Skin of body (tissue), 2 donors: ENCODE data around the gene HACD4. TPM values are rescaled to one million over a fixed set of nuclear protein-coding genes. Genes with fewer than 3 reads are reported as not detected.

Source experiments
- DNase-seq: peaks from one replicate; lab custom pipeline; 2025; lab: John Stamatoyannopoulos, UW
- total RNA-seq: library from RNA; depleted of rRNA; stranded (reverse); fragments of >200 nt; gene quantifications from one replicate; pipeline ENCODE4 v1.2.3, GENCODE V29; 2014

HACD4 gene, protein sequence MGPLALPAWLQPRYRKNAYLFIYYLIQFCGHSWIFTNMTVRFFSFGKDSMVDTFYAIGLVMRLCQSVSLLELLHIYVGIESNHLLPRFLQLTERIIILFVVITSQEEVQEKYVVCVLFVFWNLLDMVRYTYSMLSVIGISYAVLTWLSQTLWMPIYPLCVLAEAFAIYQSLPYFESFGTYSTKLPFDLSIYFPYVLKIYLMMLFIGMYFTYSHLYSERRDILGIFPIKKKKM
- 4.7 TPM for total RNA-seq

- no peak for DNase-seq
Measured at GRCh38 chr9:21031091-21031807, at the start of gene HACD4. Gene HACD4, minus strand, starts transcription at chr9:21031640. Its CDS starts 50 bp downstream, at chr9:21031590.

GRCh38 chr9:21080793-21081192 is 49.4 kb upstream of the HACD4 start:
- DNase-seq = no peak

DNA sequence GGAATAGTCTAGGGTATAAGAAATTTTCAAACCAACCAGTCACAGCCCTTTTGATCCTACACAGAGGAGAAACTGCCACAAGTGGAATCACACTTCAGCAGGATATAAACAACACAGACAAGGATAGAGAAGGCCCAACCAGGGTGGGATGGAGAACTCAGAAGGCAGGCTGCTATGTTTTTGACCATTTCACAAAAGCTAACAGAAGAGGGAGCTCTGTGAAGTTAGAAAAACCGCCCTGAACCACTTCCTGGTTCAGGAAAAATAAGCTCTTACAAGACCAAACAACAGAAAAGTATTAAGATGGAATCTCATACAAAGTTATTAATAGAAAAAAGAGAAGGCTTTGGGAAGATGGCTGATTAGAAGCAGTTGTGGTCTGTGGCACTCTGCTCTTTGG is 47.3 kb upstream of the HACD4 start:
- no peak for DNase-seq

- DNase-seq = no peak
Measured at GRCh38 chr9:21077781-21078180, 46.3 kb upstream of the HACD4 start, which contains the start of gene IFNB1. Gene IFNB1, minus strand, starts transcription at chr9:21077942. Its CDS starts 73 bp downstream, at chr9:21077869.

DNA sequence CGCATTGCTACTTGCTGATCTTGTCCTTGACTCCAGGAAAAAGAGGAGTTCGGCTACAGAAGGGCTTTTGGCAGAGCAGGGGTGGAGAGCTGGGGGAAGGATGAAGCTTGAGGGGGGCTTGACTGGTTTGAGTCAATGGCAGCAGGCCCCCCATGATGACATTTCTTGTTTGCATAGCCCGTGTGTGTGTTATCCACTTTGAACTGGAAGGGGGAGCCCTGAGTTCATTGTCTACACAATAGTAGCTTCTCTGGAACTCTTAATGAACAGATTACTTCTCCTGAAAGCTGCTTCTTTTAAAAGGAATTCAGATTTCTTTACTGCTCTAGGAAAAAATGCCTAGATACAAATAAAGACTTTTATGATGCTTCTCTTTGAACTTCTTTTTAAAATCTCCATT is 44.0 kb upstream of the HACD4 start:
- DNase-seq = no peak

GRCh38 chr9:21070906-21071305 is 39.5 kb upstream of the HACD4 start:
- no peak for DNase-seq

- DNase-seq = peak; percentile 85
Measured at GRCh38 chr9:21070171-21070571, 38.7 kb upstream of the HACD4 start.

GRCh38 chr9:21060919-21061561 is 29.6 kb upstream of the HACD4 start:
- peak; percentile 60 for DNase-seq

GRCh38 chr9:21056931-21057330 is 25.5 kb upstream of the HACD4 start:
- no peak for DNase-seq

DNA sequence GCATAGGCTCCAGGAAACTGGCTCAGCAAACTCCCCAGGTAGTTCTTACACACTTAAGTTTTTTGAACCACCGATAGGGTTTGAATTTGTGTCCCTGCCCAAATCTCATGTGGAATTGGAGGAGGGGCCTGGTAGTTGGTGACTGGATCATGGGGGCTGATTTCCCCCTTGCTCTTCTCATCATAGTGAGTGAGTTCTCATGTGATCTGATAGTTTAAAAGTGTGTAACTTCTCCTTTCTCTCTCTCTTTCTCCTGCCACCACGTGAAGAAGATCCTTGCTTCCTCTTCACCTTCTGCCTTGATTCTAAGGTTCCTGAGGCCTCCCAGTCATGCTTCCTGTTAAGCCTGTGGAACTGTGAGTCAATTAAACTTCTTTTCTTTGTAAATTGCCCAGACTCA is 22.4 kb upstream of the HACD4 start:
- DNase-seq = no peak

DNA sequence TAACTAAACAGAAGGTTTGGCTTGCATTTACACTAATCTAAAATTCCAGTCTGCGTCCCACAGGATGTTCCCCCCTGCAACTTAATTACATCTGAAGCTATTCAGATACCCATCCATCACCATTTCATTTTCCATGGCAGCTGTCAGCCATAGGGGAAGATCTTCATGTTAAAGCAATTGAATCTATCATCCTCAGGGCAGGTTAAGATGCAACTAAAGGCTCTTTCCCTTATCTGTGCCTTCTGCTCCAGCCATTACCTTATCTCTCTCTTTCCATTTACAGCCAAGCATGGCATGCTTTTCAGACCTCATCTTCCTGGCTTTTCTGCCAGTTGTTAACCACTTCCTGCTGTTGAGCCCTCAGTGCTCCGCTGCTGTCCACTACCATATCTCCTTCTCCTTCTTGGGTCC is 15.8 kb upstream of the HACD4 start:
- DNase-seq = no peak

DNA sequence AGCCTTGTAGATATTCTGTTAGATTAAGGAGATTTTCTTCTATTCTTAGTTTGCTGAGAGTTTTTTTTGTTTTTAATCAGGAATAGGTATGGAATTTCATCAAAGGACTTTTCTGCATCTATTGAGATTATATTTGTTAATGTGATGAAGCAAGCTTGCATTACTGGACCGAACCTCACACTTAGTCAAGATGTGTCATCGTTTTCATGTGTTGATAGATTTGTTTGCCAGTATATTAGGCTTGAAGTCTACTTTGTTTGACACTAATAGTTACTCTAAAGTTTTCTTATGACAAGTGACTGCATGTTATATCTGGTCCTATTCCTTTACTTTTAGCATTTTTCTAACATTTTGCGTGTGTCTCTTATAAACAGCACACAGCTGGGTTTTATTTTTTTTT is 12.4 kb upstream of the HACD4 start:
- no peak for DNase-seq

- DNase-seq = no peak
Measured at GRCh38 chr9:21042466-21042865, 11.0 kb upstream of the HACD4 start.

DNA sequence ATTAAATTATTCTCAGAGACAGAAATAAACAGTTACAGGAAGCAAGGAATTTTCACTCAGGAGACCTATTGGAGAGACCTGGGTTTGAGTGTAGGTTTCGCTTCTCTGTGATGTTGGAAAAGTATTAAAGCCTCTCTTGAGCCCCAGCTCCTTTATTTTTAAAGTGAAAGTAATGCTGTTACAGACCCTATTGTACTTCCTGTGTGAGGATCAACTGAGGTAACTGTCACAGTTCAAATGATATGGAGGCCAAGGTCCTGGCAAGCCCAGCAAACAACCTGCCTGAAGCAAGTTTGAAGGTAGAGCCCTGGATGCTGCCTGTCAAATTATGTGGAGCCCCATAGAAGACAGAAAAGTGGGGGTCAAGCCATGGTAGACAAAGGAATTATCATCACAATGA is 7.9 kb upstream of the HACD4 start:
- DNase-seq = no peak

- DNase-seq = no peak
Measured at GRCh38 chr9:21037278-21037677, 5.8 kb upstream of the HACD4 start.

DNA sequence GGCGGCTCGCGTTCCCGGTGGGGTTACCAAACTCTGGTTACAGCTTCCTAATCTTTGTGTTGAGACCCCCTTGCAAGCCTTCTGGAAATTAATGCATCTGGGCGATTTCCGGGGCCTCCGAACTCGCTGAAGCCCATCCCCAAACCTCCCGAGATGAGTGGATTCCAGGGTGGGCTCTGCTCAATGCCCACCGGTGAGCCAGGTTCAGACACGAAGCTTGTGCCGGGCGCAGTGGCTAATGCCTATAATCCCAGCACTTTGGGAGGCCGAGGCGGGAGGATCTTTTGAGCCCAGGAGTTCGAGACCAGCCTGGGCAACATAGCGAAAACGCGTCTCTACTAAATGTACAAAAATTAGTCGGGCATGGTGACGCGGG is 356 bp upstream of the HACD4 start:
- no peak for DNase-seq

DNA sequence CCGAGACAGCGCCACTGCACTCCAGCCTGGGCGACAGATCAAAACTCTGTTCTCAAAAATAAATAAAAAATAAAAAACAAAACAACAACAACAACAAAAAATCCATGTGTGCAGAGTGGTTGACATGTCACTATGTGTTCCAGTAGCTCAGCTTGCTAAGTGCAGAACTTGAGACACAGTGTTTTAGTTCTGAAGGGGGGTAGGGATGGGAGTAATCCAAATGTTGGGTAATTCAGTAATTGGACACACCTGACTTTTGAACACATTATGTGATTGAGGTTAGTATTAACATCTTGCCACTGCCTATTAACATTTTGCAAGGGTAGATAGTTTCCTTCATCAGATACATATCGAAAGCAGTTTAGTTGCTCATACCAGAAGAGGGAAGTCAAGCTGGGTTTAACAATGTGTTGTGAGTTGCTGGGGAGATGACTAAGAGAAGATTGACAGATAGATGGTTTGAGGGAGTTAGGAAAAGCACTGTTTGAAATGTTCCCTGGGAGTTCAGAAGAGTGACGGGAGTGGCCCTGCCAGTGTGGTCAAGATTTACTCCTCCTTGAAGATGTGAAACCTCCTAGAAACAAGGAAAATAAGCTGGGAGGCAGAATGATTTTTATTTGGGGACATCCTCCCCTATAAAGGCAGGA is 928 bp downstream of the HACD4 start:
- peak; percentile 19 for DNase-seq

GRCh38 chr9:21029661-21030060 is 1.8 kb downstream of the HACD4 start:
- DNase-seq = no peak

GRCh38 chr9:21028466-21028865 is 3.0 kb downstream of the HACD4 start:
- no peak for DNase-seq

- no peak for DNase-seq
Measured at GRCh38 chr9:21027295-21027694, 4.1 kb downstream of the HACD4 start.

DNA sequence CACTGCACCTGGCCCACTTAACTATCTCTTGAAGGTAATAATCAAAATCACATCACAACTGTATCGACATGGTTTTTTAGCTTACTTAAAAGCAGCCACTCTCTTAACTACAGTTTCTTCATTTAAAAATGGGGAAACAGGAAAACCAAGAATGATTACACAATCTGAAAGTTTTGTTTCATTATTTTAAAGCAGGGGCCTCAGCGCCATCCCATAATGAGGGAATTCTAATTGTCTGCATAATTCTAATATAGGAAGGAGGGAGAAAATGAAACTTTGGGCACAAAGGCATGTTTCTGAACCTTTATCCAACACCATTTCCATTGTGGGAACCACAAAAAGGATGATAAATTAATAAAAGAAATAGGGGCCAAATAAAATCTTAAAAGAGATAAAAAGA is 7.6 kb downstream of the HACD4 start:
- no peak for DNase-seq

DNA sequence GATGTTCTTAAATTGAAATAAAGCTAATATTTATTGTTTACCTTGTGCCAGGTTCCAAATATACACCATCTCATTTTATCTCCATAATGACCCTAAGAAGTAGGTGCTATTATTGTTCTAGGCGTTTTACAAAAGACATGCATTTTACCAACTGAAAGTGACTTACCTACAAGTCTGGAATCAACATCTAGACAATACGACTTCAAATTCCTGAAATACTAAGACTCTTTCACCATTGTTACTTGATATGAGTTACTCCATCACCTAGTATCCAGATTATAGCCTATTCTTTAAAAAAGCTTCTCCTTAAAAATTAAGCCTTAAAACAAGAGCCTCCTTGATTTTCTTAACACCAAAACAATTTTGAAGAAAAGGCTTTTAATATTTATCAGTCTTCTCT is 13.3 kb downstream of the HACD4 start:
- no peak for DNase-seq
